Measurements from ENCODE around the gene RANGRF.
A peak's percentile ranks its signal among the peaks of the same experiment; 100 is the strongest.

The RANGRF gene

DNA sequence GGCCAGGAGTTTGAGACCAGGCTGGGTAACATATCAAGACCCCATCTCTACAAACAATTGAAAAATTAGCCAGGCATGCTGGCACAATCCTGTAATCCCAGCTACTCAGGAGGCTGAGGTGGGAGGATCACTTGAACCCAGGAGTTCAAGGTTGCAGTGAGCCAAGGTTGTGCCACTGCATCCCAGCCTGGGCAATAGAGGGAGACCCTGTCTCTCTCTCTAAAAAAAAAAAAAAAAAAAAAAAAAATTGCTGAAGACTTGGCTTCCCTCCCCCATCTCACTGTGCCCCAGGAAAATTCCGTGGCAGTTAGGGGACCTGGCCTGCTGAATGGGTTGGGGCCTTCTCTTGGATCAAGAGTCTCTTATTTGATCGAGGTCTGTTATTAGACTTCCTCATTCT lies 51.1 kb downstream of the RANGRF start, which contains the start of gene ODF4:
TSS of gene ODF4 (plus strand) at position 301 of the 400 bp plus-strand sequence. CDS start 212 bp downstream, outside the sequence.
- Histone ChIP-seq H3K4me1 (ENCODE audit: insufficient read depth, low read length) (peaks cover 15% of the 10 kb centered on the region; the same call in 1 of the 2 replicates), H3K27me3 (ENCODE audit: insufficient read depth, low read length) (no peaks in the 10 kb centered on the region), H3K27ac (ENCODE audit: low read length) (no peak within 1 kb of the TSS), H3K36me3 (ENCODE audit: insufficient read depth, low read depth, low read length) (no peaks in the 10 kb centered on the region), H3K9ac (ENCODE audit: low read depth, low read length) (peak within 1 kb of the TSS; percentile 10; the same call in 1 of the 2 replicates), H3K4me3 (ENCODE audit: low read length) (no peak within 1 kb of the TSS), H3K9me3 (ENCODE audit: insufficient read depth, low read depth, low read length) (no peaks in the 10 kb centered on the region)
